Measurements from ENCODE around the gene TFG. TPM values are rescaled to one million over a fixed set of nuclear protein-coding genes. Genes with fewer than 3 reads are reported as not detected.

TFG gene
- total and polyA plus RNA-seq, 11 donors = 54.9 to 115 (median 90.5) TPM

DNA sequence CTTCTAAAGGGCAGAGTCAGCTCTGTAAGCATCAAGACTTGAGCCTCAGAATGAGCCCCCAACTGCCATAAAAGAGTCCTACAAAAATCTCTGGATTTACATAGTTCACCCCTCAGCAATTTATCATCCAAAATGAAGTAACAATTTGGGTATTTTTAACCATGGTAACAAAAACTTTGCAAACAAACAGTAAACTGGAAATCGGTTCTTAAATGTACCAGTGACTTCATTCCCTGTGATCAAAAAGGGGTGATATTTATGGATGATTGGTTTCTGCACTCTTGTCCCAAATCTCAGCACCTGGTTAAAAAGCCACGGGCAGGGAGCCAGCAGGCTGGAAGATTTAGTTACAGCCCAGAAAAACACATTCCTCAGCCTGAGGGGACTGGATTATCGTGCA lies 73.6 kb downstream of the TFG start:
- Histone ChIP-seq H3K27me3 (no peaks in the 10 kb centered on the region), H3K4me1 (peaks cover 0 to 9% (median 0%) of the 10 kb centered on the region in 12 donors), H3K4me3 (no peak overlapping the region), H3K9me3 (peaks cover 0 to 16% (median 5%) of the 10 kb centered on the region in 12 donors), H3K36me3 (peaks cover 0 to 24% (median 0%) of the 10 kb centered on the region in 9 donors), H3K27ac (peak overlapping the region in 2 of 12 donors; percentile 12 to 20)
- no peak for ATAC-seq
- 55 to 65% (median 56%) methylated on average over 3 of the region's 3 CpGs for WGBS, 4 donors
- peak in 1 of 5 donors; percentile 26 for DNase-seq
- intact Hi-C loops (cut with DNase I) = loop anchor here in 1 of 10 donors (10.0 kb wide), 1 partner anchor 318 kb away; no protein-coding TSS in a partner anchor
- TF ChIP-seq POLR2A (IDR thresholded peaks at IDR 0.05) (no peak), CTCF (IDR thresholded peaks at IDR 0.05) (no peak)

- intact Hi-C loops (cut with DNase I) = loop anchor here in 1 of 10 donors (10.0 kb wide), 1 partner anchor 319 kb away; no protein-coding TSS in a partner anchor
- Histone ChIP-seq H3K4me3 (no peak overlapping the region), H3K36me3 (peaks cover 0 to 17% (median 0%) of the 10 kb centered on the region in 9 donors), H3K9me3 (peaks cover 0 to 16% (median 5%) of the 10 kb centered on the region in 12 donors), H3K4me1 (peaks cover 0 to 9% (median 0%) of the 10 kb centered on the region in 12 donors), H3K27me3 (no peaks in the 10 kb centered on the region), H3K27ac (no peak overlapping the region)
- TF ChIP-seq POLR2A (IDR thresholded peaks at IDR 0.05) = no peak
- no peak for TF ChIP-seq CTCF (IDR thresholded peaks at IDR 0.05)
- 76 to 80% (median 79%) methylated on average over 3 of the region's 3 CpGs for WGBS, 4 donors
- DNase-seq = no peak
- ATAC-seq = no peak
These were observed 74.3 kb downstream of the TFG start for GRCh38 chr3:100783619-100784018.

GRCh38 chr3:100789579-100789978 lies 80.3 kb downstream of the TFG start:
- H3K27ac ChIP-seq = no peak overlapping the region
- peaks cover 0 to 33% (median 0%) of the 10 kb centered on the region in 9 donors for H3K36me3 ChIP-seq
- H3K27me3 ChIP-seq = no peaks in the 10 kb centered on the region
- no peaks in the 10 kb centered on the region for H3K4me1 ChIP-seq
- DNase-seq (no peak), ATAC-seq (no peak)
- intact Hi-C loops (cut with DNase I) = loop anchor here in 1 of 10 donors (10.0 kb wide), 1 partner anchor 325 kb away; no protein-coding TSS in a partner anchor
- peaks cover 0 to 16% (median 5%) of the 10 kb centered on the region in 12 donors for H3K9me3 ChIP-seq
- no peak overlapping the region for H3K4me3 ChIP-seq
- 92 to 98% (median 96%) methylated on average over 2 of the region's 2 CpGs for WGBS, 4 donors
- TF ChIP-seq POLR2A (IDR thresholded peaks at IDR 0.05) (no peak), CTCF (IDR thresholded peaks at IDR 0.05) (no peak)

- Histone ChIP-seq H3K9me3 (no peaks in the 10 kb centered on the region), H3K4me3 (no peak overlapping the region), H3K27ac (no peak overlapping the region), H3K4me1 (peaks cover 0 to 9% (median 0%) of the 10 kb centered on the region in 12 donors), H3K36me3 (peaks cover 0 to 17% (median 0%) of the 10 kb centered on the region in 9 donors), H3K27me3 (no peaks in the 10 kb centered on the region)
- intact Hi-C loops (cut with DNase I) = loop anchor here in 3 of 10 donors (5.0 to 10.0 kb wide), 3 partner anchors 62 to 334 kb away; no protein-coding TSS in a partner anchor
- no peak for ATAC-seq
- 13 to 17% (median 15%) methylated on average over 2 of the region's 2 CpGs for WGBS, 4 donors
- no peak for DNase-seq
- TF ChIP-seq POLR2A (IDR thresholded peaks at IDR 0.05) (no peak), CTCF (IDR thresholded peaks at IDR 0.05) (peak in 9 of 12 donors; percentile 12 to 46 (median 35))
These were observed 87.3 kb downstream of the TFG start for GRCh38 chr3:100796556-100796955.
